Measurements from ENCODE around the gene CST6. TPM values are rescaled to one million over a fixed set of nuclear protein-coding genes. Genes with fewer than 3 reads are reported as not detected.

Gene CST6
- total RNA-seq, 1 donor, result under 0.01 TPM

GRCh38 chr11:65979261-65979759, 32.5 kb upstream of the CST6 start:
- H3K4me3 ChIP-seq (ENCODE audit: low read depth, low read length), result no peak overlapping the region
- TF ChIP-seq CTCF (IDR thresholded peaks at IDR 0.05; ENCODE audit: insufficient read depth, low read depth, low read length), result no peak
- DNase-seq (ENCODE audit: low read depth), result no peak

- TF ChIP-seq CTCF (IDR thresholded peaks at IDR 0.05; ENCODE audit: insufficient read depth, low read depth, low read length), result no peak
- H3K4me3 ChIP-seq (ENCODE audit: low read depth, low read length), result no peak overlapping the region
- DNase-seq (ENCODE audit: low read depth), result no peak
Observed at GRCh38 chr11:65981101-65981740, 30.6 kb upstream of the CST6 start.

GRCh38 chr11:65981972-65982823, 29.6 kb upstream of the CST6 start:
- no peak overlapping the region for H3K4me3 ChIP-seq (ENCODE audit: low read depth, low read length)
- DNase-seq (ENCODE audit: low read depth), result no peak
- TF ChIP-seq CTCF (IDR thresholded peaks at IDR 0.05; ENCODE audit: insufficient read depth, low read depth, low read length), result no peak

DNA sequence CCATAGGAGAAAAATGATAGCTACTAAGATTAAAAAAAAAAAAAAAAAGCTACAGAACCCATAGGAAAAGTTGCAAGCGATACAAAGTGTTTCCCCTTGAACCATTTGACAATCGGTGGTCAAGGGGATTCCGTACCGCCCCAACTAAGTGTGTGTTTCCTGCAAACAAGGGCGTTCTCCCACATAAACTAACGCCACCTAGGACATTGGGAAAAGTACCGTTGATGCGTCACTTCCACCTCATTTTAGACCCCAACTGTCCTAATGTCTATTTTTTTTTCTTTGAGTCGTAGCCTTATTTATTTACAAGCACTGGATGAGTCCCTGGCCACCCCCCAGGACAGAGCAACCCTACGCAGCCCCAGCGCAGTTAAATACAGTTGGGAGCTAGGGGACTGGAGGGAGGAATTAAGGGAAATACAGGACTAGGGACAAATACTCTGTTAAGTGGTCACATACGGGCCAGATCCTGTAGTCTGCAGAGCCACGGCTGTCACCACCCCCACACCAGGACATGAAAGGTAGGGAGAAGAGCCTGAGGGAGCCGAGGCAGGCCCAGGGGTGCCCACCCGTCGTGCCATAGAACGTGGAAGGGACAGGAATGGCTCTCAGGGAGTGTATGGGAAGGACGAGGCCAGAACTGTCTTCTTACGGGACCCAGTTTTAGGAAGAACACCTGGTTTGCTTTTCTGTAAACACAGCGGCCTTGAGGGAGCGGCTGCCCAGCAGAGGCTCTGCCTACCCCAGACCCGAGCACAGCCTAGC, 28.8 kb upstream of the CST6 start:
- no peak overlapping the region for H3K4me3 ChIP-seq (ENCODE audit: low read depth, low read length)
- no peak for DNase-seq (ENCODE audit: low read depth)
- TF ChIP-seq CTCF (IDR thresholded peaks at IDR 0.05; ENCODE audit: insufficient read depth, low read depth, low read length), result no peak

GRCh38 chr11:65983589-65983987, 28.2 kb upstream of the CST6 start:
- DNase-seq (ENCODE audit: low read depth), result no peak
- TF ChIP-seq CTCF (IDR thresholded peaks at IDR 0.05; ENCODE audit: insufficient read depth, low read depth, low read length), result no peak

GRCh38 chr11:65987336-65987735, 24.5 kb upstream of the CST6 start:
- no peak for DNase-seq (ENCODE audit: low read depth)

More at GRCh38 chr11:65983589-65983987, 28.2 kb upstream of the CST6 start:
- no peak overlapping the region for H3K4me3 ChIP-seq (ENCODE audit: low read depth, low read length)

More at GRCh38 chr11:65987336-65987735, 24.5 kb upstream of the CST6 start:
- no peak overlapping the region for H3K4me3 ChIP-seq (ENCODE audit: low read depth, low read length)
- no peak for TF ChIP-seq CTCF (IDR thresholded peaks at IDR 0.05; ENCODE audit: insufficient read depth, low read depth, low read length)

Measured in fibroblast of villous mesenchyme (primary cell).